SK-N-SH (cell line): ENCODE measurements around the gene SPAAR. TPM values are rescaled to one million over a fixed set of nuclear protein-coding genes. Genes with fewer than 3 reads are reported as not detected.

Experiments
- CTCF ChIA-PET: fragments of 300-600, 350-600 bp; formaldehyde crosslinking; extraction: SDS; loops from one replicate; lab custom pipeline; 2021; lab: Yijun Ruan, JAX
- POLR2A ChIA-PET: fragments of 350-600 bp; sonication (Branson Sonifier 250); formaldehyde crosslinking; extraction: SDS; loops from one replicate; lab custom pipeline; 2020; ENCODE audit warnings: antibody characterized with exemption, inconsistent platforms; lab: Yijun Ruan, JAX
- DNase-seq: peaks from one replicate; pipeline ENCODE4 v3.0.0; 2012
- H2AFZ ChIP-seq: fragments of 200-600 bp; sonication (generic); 2 replicates; pipeline ENCODE4 v1.8.1; 2016; ENCODE audit warnings: antibody characterized with exemption, mild to moderate bottlenecking, low read depth
- H3F3A ChIP-seq: fragments of 200-600 bp; sonication (generic); replicated peaks from 2 replicates; pipeline ENCODE3; 2016; ENCODE audit warnings: antibody characterized with exemption, mild to moderate bottlenecking; ENCODE audit not compliant: insufficient read depth
- H3K27ac ChIP-seq, 2 experiments: fragments of 200-500 bp in 1 of 2; fragments of 200-600 bp in 1 of 2; sonication (Bioruptor generic) in 1 of 2; sonication (generic), shearing (Covaris generic) in 1 of 2; 2 replicates each; pipeline versions ENCODE4 v1.5.1 to v1.6.1; 2014 to 2016; ENCODE audit warnings: low read depth in 2 of 2, inconsistent platforms in 1 of 2, low read length in 1 of 2, mild to moderate bottlenecking in 1 of 2, mixed read lengths in 1 of 2
- H3K27me3 ChIP-seq: fragments of 200-600 bp; sonication (generic), shearing (Covaris generic); 2 replicates; pipeline ENCODE4 v1.6.1; 2016; ENCODE audit warnings: mixed run types; ENCODE audit not compliant: insufficient read depth
- H3K36me3 ChIP-seq, 2 experiments: fragments of 200-500 bp in 1 of 2; fragments of 200-600 bp in 1 of 2; sonication (Bioruptor generic) in 1 of 2; sonication (generic) in 1 of 2; replicated peaks in 1 of 2; 2 replicates each; pipeline versions ENCODE3 to v1.5.1; 2014 to 2016; ENCODE audit warnings: low read length in 1 of 2, mild to moderate bottlenecking in 1 of 2; ENCODE audit not compliant: insufficient read depth in 2 of 2, control insufficient read depth in 1 of 2
- H3K4me1 ChIP-seq, 2 experiments: fragments of 200-500 bp in 1 of 2; fragments of 200-600 bp in 1 of 2; sonication (Bioruptor generic) in 1 of 2; sonication (generic), shearing (Covaris generic) in 1 of 2; 2 replicates each; pipeline versions ENCODE4 v1.5.1 to v1.6.1; 2014 to 2016; ENCODE audit warnings: low read depth in 1 of 2, low read length in 1 of 2, mixed run types in 1 of 2; ENCODE audit not compliant: insufficient read depth in 2 of 2, control insufficient read depth in 1 of 2
- H3K4me2 ChIP-seq: fragments of 200-600 bp; sonication (generic), shearing (Covaris generic); 2 replicates; pipeline ENCODE4 v1.6.1; 2017; ENCODE audit warnings: mixed run types
- H3K4me3 ChIP-seq, 2 experiments: fragments of 200-500 bp in 1 of 2; fragments of 200-600 bp in 1 of 2; sonication (Bioruptor generic) in 1 of 2; sonication (generic), shearing (Covaris generic) in 1 of 2; 2 replicates each; pipeline versions ENCODE4 v1.5.1 to v1.8.1; 2014 to 2016; ENCODE audit warnings: low read depth in 2 of 2, inconsistent platforms in 1 of 2, low read length in 1 of 2, mild to moderate bottlenecking in 1 of 2, mixed read lengths in 1 of 2, moderate library complexity in 1 of 2
- H3K79me2 ChIP-seq: fragments of 200-600 bp; sonication (generic); 2 replicates; pipeline ENCODE4 v1.8.1; 2017; ENCODE audit warnings: mild to moderate bottlenecking; ENCODE audit not compliant: insufficient read depth
- H3K9ac ChIP-seq: fragments of 200-600 bp; sonication (generic); 2 replicates; pipeline ENCODE4 v1.6.1; 2017; ENCODE audit warnings: mixed run types
- H3K9me2 ChIP-seq: fragments of 200-600 bp; sonication (generic); 2 replicates; pipeline ENCODE4 v1.6.1; 2017; ENCODE audit warnings: mixed run types
- H3K9me3 ChIP-seq: fragments of 200-600 bp; sonication (generic); 2 replicates; pipeline ENCODE4 v1.6.1; 2017; ENCODE audit warnings: mixed run types, mild to moderate bottlenecking, moderate library complexity
- H4K20me1 ChIP-seq: fragments of 200-600 bp; sonication (generic); 2 replicates; pipeline ENCODE4 v1.6.1; 2017; ENCODE audit warnings: mild to moderate bottlenecking, mixed run types; ENCODE audit not compliant: insufficient read depth
- ELF1 ChIP-seq: IDR thresholded peaks from 2 replicates; pipeline ENCODE4 v1.4.0; 2012
- EP300 ChIP-seq, 2 experiments: IDR thresholded peaks; 2 replicates each; pipeline versions ENCODE4 v1.4.0 to v1.6.1; 2012; ENCODE audit warnings: borderline replicate concordance in 1 of 2, low read depth in 1 of 2, low read length in 1 of 2
- EZH2phosphoT487 ChIP-seq: fragments of 200-600 bp; sonication (generic); IDR thresholded peaks from 2 replicates; pipeline ENCODE4 v1.6.1; 2017; ENCODE audit warnings: low read depth, mixed run types, mild to moderate bottlenecking, antibody characterized with exemption, moderate library complexity, borderline replicate concordance
- FOSL2 ChIP-seq: IDR thresholded peaks from 2 replicates; pipeline ENCODE4 v1.4.0; 2012; ENCODE audit warnings: low read depth, mild to moderate bottlenecking, moderate library complexity, borderline replicate concordance
- GATA2 ChIP-seq: sonication (generic); formaldehyde crosslinking; IDR thresholded peaks from 2 replicates; pipeline ENCODE4 v1.5.0; 2020; ENCODE audit warnings: mild to moderate bottlenecking, missing genetic modification reagents
- IRF3 ChIP-seq: fragments of 150-350 bp; IDR thresholded peaks from 2 replicates; pipeline ENCODE4 v1.6.1; 2016; ENCODE audit warnings: mild to moderate bottlenecking, low read depth, low read length
- JUND ChIP-seq: IDR thresholded peaks from 2 replicates; pipeline ENCODE4 v1.4.0; 2012
- MXI1 ChIP-seq: IDR thresholded peaks from 2 replicates; pipeline ENCODE4 v1.6.1; 2012; ENCODE audit warnings: mild to moderate bottlenecking, low read depth, low read length, improper control_type of control experiment
- NFIC ChIP-seq: IDR thresholded peaks from 2 replicates; pipeline ENCODE4 v1.4.0; 2012; ENCODE audit warnings: borderline replicate concordance
- NRF1 ChIP-seq: IDR thresholded peaks from 2 replicates; pipeline ENCODE4 v1.6.1; 2012; ENCODE audit warnings: low read depth, mild to moderate bottlenecking, low read length
- SIN3A ChIP-seq: IDR thresholded peaks from 2 replicates; pipeline ENCODE4 v1.6.1; 2012; ENCODE audit warnings: low read depth, mild to moderate bottlenecking, low read length, moderate library complexity, borderline replicate concordance
- TAF1 ChIP-seq: IDR thresholded peaks from 2 replicates; pipeline ENCODE4 v1.6.1; 2012; ENCODE audit warnings: low read depth, mild to moderate bottlenecking, low read length, moderate library complexity, borderline replicate concordance
- TCF12 ChIP-seq: IDR thresholded peaks from 2 replicates; pipeline ENCODE4 v1.4.0; 2012
- TEAD4 ChIP-seq: IDR thresholded peaks from 2 replicates; pipeline ENCODE4 v1.4.0; 2012; ENCODE audit warnings: mild to moderate bottlenecking, borderline replicate concordance; ENCODE audit not compliant: insufficient read depth
- USF2 ChIP-seq: fragments of 150-350 bp; IDR thresholded peaks from 2 replicates; pipeline ENCODE4 v1.6.1; 2017; ENCODE audit warnings: antibody characterized with exemption, low read length, low read depth, borderline replicate concordance
- YY1 ChIP-seq: IDR thresholded peaks from 2 replicates; pipeline ENCODE4 v1.4.0; 2012; ENCODE audit warnings: low read depth, mild to moderate bottlenecking
- WGBS: methylation state at CpG from one replicate; pipeline ENCODE4 v1.1.6; 2017; ENCODE audit warnings: low lambda C conversion rate; 5-methylcytosine and 5-hydroxymethylcytosine counted together
- polyA plus RNA-seq, 3 experiments: library from polyadenylated mRNA; depleted of rRNA; stranded (reverse); fragments of >200 nt; gene quantifications; 2 replicates each; pipeline ENCODE4 v1.2.3, GENCODE V29; 2012

SPAAR gene
- polyA plus RNA-seq, 1 of the 3 experiments (the other 2 are of a cell fraction): 0.13 TPM

- Histone ChIP-seq H3K9me3 (no peaks in the 10 kb centered on the region), H4K20me1 (no peaks in the 10 kb centered on the region), H3K9me2 (no peaks in the 10 kb centered on the region), H3K27me3 (no peaks in the 10 kb centered on the region), H2AFZ (peak overlapping the region; percentile 19; the same call in 1 of the 2 replicates), H3K4me1 (peaks cover 0 to 21% of the 10 kb centered on the region in 2 experiments; a peak in 3 of 4 replicates), H3F3A (peaks cover 41% of the 10 kb centered on the region), H3K79me2 (no peaks in the 10 kb centered on the region), H3K9ac (no peak overlapping the region), H3K4me2 (no peak overlapping the region), H3K36me3 (no peaks in the 10 kb centered on the region), H3K27ac (peak overlapping the region; percentile 65 to 74; a peak in 3 of 4 replicates), H3K4me3 (no peak overlapping the region)
- POLR2A ChIA-PET: no interaction called here
- TF ChIP-seq EZH2phosphoT487 (no peak), TCF12 (peak; percentile 39; the same call in 1 of the 2 replicates), MXI1 (no peak), TEAD4 (0 out of 2 replicates have a peak, but pooled peaks have one; percentile 6), SIN3A (no peak), IRF3 (no peak), FOSL2 (no peak), EP300 (IDR thresholded peaks at IDR 0.05; ENCODE audit: borderline replicate concordance in 1 of 2, low read depth in 1 of 2, low read length in 1 of 2) (0 out of 4 replicates have a peak, but pooled peaks of 1 of the 2 experiments have one; percentile 29)
- DNase-seq: no peak
- CTCF ChIA-PET: interaction anchor here (0.7 to 1.0 kb wide), 3 partner anchors 17 to 121 kb away, joined by 3 to 7 read pairs (median 3); no protein-coding TSS in a partner anchor
- 82% methylated on average over 7 of the region's 9 CpGs for WGBS
These were observed 19.5 kb downstream of the SPAAR start for GRCh38 chr9:35928591-35929452.

- H3K9ac ChIP-seq: no peak overlapping the region
- peak overlapping the region; percentile 19; the same call in 1 of the 2 replicates for H2AFZ ChIP-seq
- TF ChIP-seq YY1: no peak
- TF ChIP-seq USF2: no peak
- TF ChIP-seq EZH2phosphoT487: no peak
- TF ChIP-seq JUND: no peak
- TF ChIP-seq TAF1: no peak
- TF ChIP-seq NRF1: no peak
- TF ChIP-seq IRF3: no peak
- no peak for TF ChIP-seq EP300 (IDR thresholded peaks at IDR 0.05; ENCODE audit: borderline replicate concordance in 1 of 2, low read depth in 1 of 2, low read length in 1 of 2)
- no peak for TF ChIP-seq ELF1
- no peak for TF ChIP-seq GATA2 (CRISPR knock-in tag)
- TF ChIP-seq NFIC: no peak
- peaks cover 0 to 23% of the 10 kb centered on the region in 2 experiments; a peak in 3 of 4 replicates for H3K4me1 ChIP-seq
- H3K4me2 ChIP-seq: no peak overlapping the region
- no peaks in the 10 kb centered on the region for H3K9me3 ChIP-seq
- peaks cover 37% of the 10 kb centered on the region for H3F3A ChIP-seq
- H3K79me2 ChIP-seq: no peaks in the 10 kb centered on the region
- H3K27me3 ChIP-seq: no peaks in the 10 kb centered on the region
- H3K4me3 ChIP-seq: no peak overlapping the region
- H3K27ac ChIP-seq: peak overlapping the region; percentile 65 to 74; a peak in 3 of 4 replicates
- H4K20me1 ChIP-seq: no peaks in the 10 kb centered on the region
- ChIA-PET CTCF (no interaction called here), POLR2A (no interaction called here)
- DNase-seq: no peak
- 86% methylated on average over 6 of the region's 6 CpGs for WGBS
- no peaks in the 10 kb centered on the region for H3K9me2 ChIP-seq
- no peaks in the 10 kb centered on the region for H3K36me3 ChIP-seq
These were observed 20.1 kb downstream of the SPAAR start for GRCh38 chr9:35929453-35929718.
